H1 (cell line): ENCODE results near the gene PDZD4. TPM values are rescaled to one million over a fixed set of nuclear protein-coding genes. Genes with fewer than 3 reads are reported as not detected.
A peak's percentile ranks its signal among the peaks of the same experiment; 100 is the strongest.

Source experiments
- CTCF ChIA-PET: fragments of 300-600 bp; sonication (Branson Sonifier 250); formaldehyde crosslinking; loops from one replicate; lab custom pipeline; 2021; ENCODE audit not compliant: partially characterized antibody; lab: Charles Lee
- POLR2A ChIA-PET: fragments of 300-600 bp; sonication (Branson Sonifier 250); formaldehyde crosslinking; loops from one replicate; lab custom pipeline; 2021; ENCODE audit warnings: inconsistent platforms; ENCODE audit not compliant: partially characterized antibody; lab: Charles Lee
- DNase-seq, 2 experiments: peaks; one replicate each; pipeline versions ENCODE4 v3.0.0 to v3.0.0-alpha.2; 2010 to 2022; ENCODE audit warnings: low spot score in 2 of 2, low read depth in 1 of 2, mixed read lengths in 1 of 2
- FAIRE-seq: peaks from 2 replicates; lab custom pipeline; 2011; peaks lifted over from hg19 to GRCh38; lab: Jason Lieb, UNC
- H2AFZ ChIP-seq: 2 replicates; pipeline ENCODE4 v1.8.1; 2012; ENCODE audit warnings: low read length, inconsistent platforms
- H2AK5ac ChIP-seq: 2 replicates; pipeline ENCODE4 v1.6.1; 2013; ENCODE audit warnings: low read depth, low read length
- H2BK120ac ChIP-seq: replicated peaks from 2 replicates; pipeline ENCODE3; 2013; ENCODE audit warnings: low read depth, low read length, inconsistent platforms
- H2BK12ac ChIP-seq: 2 replicates; pipeline ENCODE4 v1.6.1; 2013; ENCODE audit warnings: low read depth, low read length
- H2BK15ac ChIP-seq: 2 replicates; pipeline ENCODE4 v1.6.1; 2013; ENCODE audit warnings: low read length
- H2BK20ac ChIP-seq: 2 replicates; pipeline ENCODE4 v1.6.1; 2013; ENCODE audit warnings: low read length
- H2BK5ac ChIP-seq: 2 replicates; pipeline ENCODE4 v1.6.1; 2013; ENCODE audit warnings: low read depth, low read length
- H3K14ac ChIP-seq: 2 replicates; pipeline ENCODE4 v1.6.1; 2013; ENCODE audit warnings: inconsistent platforms; ENCODE audit not compliant: insufficient read length
- H3K18ac ChIP-seq: 2 replicates; pipeline ENCODE4 v1.6.1; 2013; ENCODE audit warnings: low read length; ENCODE audit errors: extremely low read depth
- H3K23ac ChIP-seq: 2 replicates; pipeline ENCODE4 v1.6.1; 2013; ENCODE audit warnings: inconsistent platforms; ENCODE audit not compliant: insufficient read length
- H3K23me2 ChIP-seq: 2 replicates; pipeline ENCODE4 v1.6.1; 2013; ENCODE audit warnings: low read depth, low read length
- H3K27ac ChIP-seq: 2 replicates; pipeline ENCODE4 v1.6.1; 2011; ENCODE audit warnings: low read depth, low read length, inconsistent platforms
- H3K27me3 ChIP-seq, 4 experiments: replicated peaks in 1 of 4; 1 replicate in 1 of 4; 2 replicates in 3 of 4; pipeline versions ENCODE4 v1.6.1 to v1.8.1; 2011 to 2013; ENCODE audit warnings: low read length in 3 of 4, mild to moderate bottlenecking in 3 of 4, inconsistent platforms in 2 of 4, mixed read lengths in 2 of 4, moderate library complexity in 1 of 4; ENCODE audit not compliant: control insufficient read depth in 3 of 4, insufficient read depth in 3 of 4; ENCODE audit errors: extremely low read depth in 1 of 4
- H3K36me3 ChIP-seq, 4 experiments: 2 replicates each; pipeline versions ENCODE4 v1.6.1 to v1.8.1; 2011 to 2013; ENCODE audit warnings: mild to moderate bottlenecking in 4 of 4, low read length in 3 of 4, moderate library complexity in 2 of 4, control low read depth in 1 of 4, inconsistent platforms in 1 of 4; ENCODE audit not compliant: insufficient read depth in 4 of 4, control insufficient read depth in 2 of 4
- H3K4ac ChIP-seq: replicated peaks from 2 replicates; pipeline ENCODE3; 2013; ENCODE audit warnings: low read length, low read depth, mixed read lengths, inconsistent platforms; ENCODE audit not compliant: insufficient read length
- H3K4me1 ChIP-seq, 4 experiments: replicated peaks in 1 of 4; 1 replicate in 1 of 4; 2 replicates in 3 of 4; pipeline versions ENCODE4 v1.6.1 to v1.8.1; 2011 to 2013; ENCODE audit warnings: low read length in 3 of 4, inconsistent platforms in 2 of 4, mixed read lengths in 1 of 4; ENCODE audit not compliant: insufficient read depth in 4 of 4, control insufficient read depth in 3 of 4
- H3K4me2 ChIP-seq, 2 experiments: 2 replicates each; pipeline versions ENCODE4 v1.6.1 to v1.8.1; 2011 to 2013; ENCODE audit warnings: low read depth in 2 of 2, low read length in 2 of 2, control low read depth in 1 of 2, inconsistent platforms in 1 of 2, mild to moderate bottlenecking in 1 of 2; ENCODE audit not compliant: insufficient read depth in 1 of 2
- H3K4me3 ChIP-seq, 4 experiments: fragments of 200-600, 300-600 bp in 1 of 4; sonication (generic), shearing (Covaris generic), sonication (Bioruptor Twin) in 1 of 4; 2 replicates each; pipeline versions ENCODE4 v1.5.1 to v1.8.1; 2011 to 2016; ENCODE audit warnings: low read length in 4 of 4, low read depth in 3 of 4, control low read depth in 2 of 4, inconsistent platforms in 2 of 4, mild to moderate bottlenecking in 2 of 4, mixed read lengths in 1 of 4, moderate library complexity in 1 of 4; ENCODE audit not compliant: insufficient read depth in 2 of 4; ENCODE audit errors: extremely low read depth in 1 of 4
- H3K56ac ChIP-seq: replicated peaks from 2 replicates; pipeline ENCODE3; 2013; ENCODE audit warnings: low read depth, mild to moderate bottlenecking, mixed read lengths, low read length, inconsistent platforms; ENCODE audit not compliant: insufficient read length
- H3K79me1 ChIP-seq: 2 replicates; pipeline ENCODE4 v1.6.1; 2013; ENCODE audit warnings: low read depth, low read length, control low read depth
- H3K79me2 ChIP-seq, 2 experiments: 2 replicates each; pipeline versions ENCODE4 v1.6.1 to v1.8.1; 2012 to 2013; ENCODE audit warnings: low read length in 2 of 2, mild to moderate bottlenecking in 2 of 2, inconsistent platforms in 1 of 2; ENCODE audit not compliant: insufficient read depth in 2 of 2, control insufficient read depth in 1 of 2
- H3K9ac ChIP-seq, 4 experiments: replicated peaks in 1 of 4; 1 replicate in 1 of 4; 2 replicates in 3 of 4; pipeline versions ENCODE4 v1.6.1 to v1.8.1; 2011 to 2013; ENCODE audit warnings: low read depth in 3 of 4, low read length in 3 of 4, control low read depth in 2 of 4, mild to moderate bottlenecking in 2 of 4, moderate library complexity in 2 of 4, inconsistent platforms in 1 of 4; ENCODE audit errors: extremely low read depth in 1 of 4
- H3K9me3 ChIP-seq, 2 experiments: 2 replicates each; pipeline versions ENCODE4 v1.6.1 to v1.8.1; 2012 to 2013; ENCODE audit warnings: mild to moderate bottlenecking in 2 of 2, moderate library complexity in 2 of 2, control low read depth in 1 of 2, inconsistent platforms in 1 of 2, low read depth in 1 of 2, low read length in 1 of 2, mixed read lengths in 1 of 2; ENCODE audit not compliant: insufficient read depth in 2 of 2
- H4K20me1 ChIP-seq, 2 experiments: replicated peaks in 1 of 2; 2 replicates each; pipeline versions ENCODE3 to v1.8.1; 2011 to 2013; ENCODE audit warnings: inconsistent platforms in 2 of 2, low read length in 2 of 2, mild to moderate bottlenecking in 1 of 2; ENCODE audit not compliant: insufficient read depth in 2 of 2, control insufficient read depth in 1 of 2
- H4K5ac ChIP-seq: 2 replicates; pipeline ENCODE4 v1.6.1; 2013; ENCODE audit warnings: low read length, low read depth, mixed read lengths, inconsistent platforms; ENCODE audit not compliant: insufficient read length
- H4K8ac ChIP-seq: 2 replicates; pipeline ENCODE4 v1.8.0; 2013; ENCODE audit warnings: mild to moderate bottlenecking, moderate library complexity, low read length, inconsistent platforms; ENCODE audit not compliant: insufficient read depth; ENCODE audit errors: extremely low read depth
- H4K91ac ChIP-seq: replicated peaks from 2 replicates; pipeline ENCODE3; 2013; ENCODE audit warnings: low read length, mixed read lengths, inconsistent platforms; ENCODE audit not compliant: insufficient read length
- ASH2L ChIP-seq: fragments of 200-600, 300-600 bp; sonication (generic); IDR thresholded peaks from one replicate; pipeline ENCODE4 v1.7.1; 2017; ENCODE audit warnings: low read length
- FOSL1 ChIP-seq: IDR thresholded peaks from 2 replicates; pipeline ENCODE4 v1.6.1; 2011; ENCODE audit warnings: mild to moderate bottlenecking, low read depth, low read length, moderate library complexity; ENCODE audit not compliant: insufficient read depth
- JUND ChIP-seq: IDR thresholded peaks from 2 replicates; pipeline ENCODE4 v1.6.1; 2011; ENCODE audit warnings: mild to moderate bottlenecking, improper control_type of control experiment, low read length
- MAFK ChIP-seq: IDR thresholded peaks from 2 replicates; pipeline ENCODE4 v1.6.1; 2012; ENCODE audit warnings: low read depth, mild to moderate bottlenecking, improper control_type of control experiment, low read length
- POLR2AphosphoS5 ChIP-seq: IDR thresholded peaks from 2 replicates; pipeline ENCODE4 v1.6.1; 2011; ENCODE audit warnings: low read depth, low read length
- RAD21 ChIP-seq, 2 experiments: IDR thresholded peaks in 1 of 2; conservative IDR thresholded peaks in 1 of 2; 2 replicates each; pipeline ENCODE4 v1.6.1; 2011; ENCODE audit warnings: low read depth in 2 of 2, low read length in 2 of 2, improper control_type of control experiment in 1 of 2, inconsistent platforms in 1 of 2, mild to moderate bottlenecking in 1 of 2, moderate library complexity in 1 of 2
- SIN3A ChIP-seq, 2 experiments: IDR thresholded peaks in 1 of 2; conservative IDR thresholded peaks in 1 of 2; 2 replicates each; pipeline ENCODE4 v1.6.1; 2011 to 2012; ENCODE audit warnings: low read length in 2 of 2, improper control_type of control experiment in 1 of 2, low read depth in 1 of 2, mild to moderate bottlenecking in 1 of 2
- TEAD4 ChIP-seq: IDR thresholded peaks from 2 replicates; pipeline ENCODE4 v1.6.1; 2012; ENCODE audit warnings: low read depth, low read length, inconsistent platforms, mixed read lengths
- WGBS, 2 experiments: shearing (Covaris generic) in 1 of 2; methylation state at CpG; one replicate each; pipeline versions ENCODE4 v1.1.6 to v1.1.7; 2013 to 2015; ENCODE audit warnings: low lambda C conversion rate in 2 of 2, mixed read lengths in 2 of 2, inconsistent platforms in 1 of 2, low coverage in 1 of 2, missing lambda C conversion rate in 1 of 2; ENCODE audit not compliant: insufficient replicate concordance in 2 of 2, insufficient coverage in 1 of 2, insufficient read length in 1 of 2; ENCODE audit errors: extremely low coverage in 1 of 2, missing lambda C conversion rate in 1 of 2; 5-methylcytosine and 5-hydroxymethylcytosine counted together
- polyA plus RNA-seq, 7 experiments: library from polyadenylated mRNA; depleted of rRNA in 3 of 7; stranded (reverse) in 5 of 7; unstranded in 2 of 7; fragments of >200 nt in 5 of 7; fragments of 200-250 nt in 2 of 7; gene quantifications; 1 replicate in 5 of 7; 2 replicates in 1 of 7; 4 replicates in 1 of 7; pipeline versions ENCODE4 v1.2.1 to v1.2.3, GENCODE V29; 2011 to 2013; ENCODE audit warnings: missing spikeins in 2 of 7, mixed read lengths in 2 of 7
- total RNA-seq: library from RNA; stranded (reverse); fragmentation: NEBNext Ultra II Directional; extraction: Animal tissue kit (Norgen Biotek cat#: 25700); gene quantifications from 2 replicates; pipeline ENCODE4 v1.2.1, GENCODE V29; 2021

Gene PDZD4
- total and polyA plus RNA-seq, 2 of the 8 experiments (the other 6 are each of a cell fraction or from before 2014, with no cell fraction given) = 45.8 to 169 TPM

DNA sequence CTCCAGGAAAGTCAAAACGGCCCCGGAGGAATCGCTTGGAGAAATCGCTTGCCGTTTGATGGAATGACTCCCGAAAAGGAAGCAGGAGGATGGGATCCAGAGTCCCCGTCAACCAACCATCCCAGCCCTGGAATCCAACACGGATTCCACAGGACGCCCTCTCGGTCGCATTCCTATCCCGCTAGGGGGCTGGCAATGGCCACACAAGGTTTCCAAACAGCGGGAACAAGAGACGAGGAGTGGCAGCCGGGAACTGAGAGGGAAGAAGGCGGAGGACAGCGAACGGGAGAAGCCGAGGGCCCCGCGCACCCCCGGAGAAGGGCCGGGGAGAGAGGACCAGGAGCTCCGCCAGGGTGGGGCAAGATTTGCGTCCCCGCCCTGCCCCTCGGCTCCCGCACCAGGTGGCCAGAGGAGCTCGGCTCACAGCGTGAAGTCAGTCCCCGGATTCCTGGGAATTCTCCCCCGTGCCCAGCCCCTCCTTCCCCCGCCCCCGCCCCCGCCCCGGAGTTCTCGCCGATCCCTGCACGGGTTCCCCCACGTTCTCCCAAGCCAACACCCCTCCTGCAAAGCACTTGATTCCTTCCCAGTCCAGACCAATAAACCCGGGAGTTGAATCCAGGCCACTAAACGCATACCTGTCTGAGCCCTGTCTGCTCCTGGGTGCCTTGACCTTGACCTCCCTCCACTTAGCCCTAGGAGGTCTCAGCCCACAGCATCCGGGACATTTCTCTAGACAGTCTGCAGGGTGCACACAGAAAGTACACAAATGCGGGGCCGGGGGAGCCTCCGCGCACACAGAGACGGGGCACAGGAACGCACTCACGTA is 1.4 kb downstream of the PDZD4 start:
- H3K18ac ChIP-seq = peak overlapping the region; percentile 90
- H3K4ac ChIP-seq = no peak overlapping the region
- no peak overlapping the region for H2BK120ac ChIP-seq
- peak overlapping the region; percentile 44 for H4K91ac ChIP-seq
- peak overlapping the region; percentile 10 for H4K5ac ChIP-seq
- no peak overlapping the region for H3K23ac ChIP-seq
- 1% methylated on average over 15 of the region's 50 CpGs; no CpG with 5 or more reads in 1 of the 2 experiments for WGBS, 2 experiments
- H3K27me3 ChIP-seq = peaks cover 0 to 6% (median 2%) of the 10 kb centered on the region in 4 experiments; a peak in 3 of 7 replicates
- TF ChIP-seq JUND (no peak), SIN3A (conservative IDR thresholded peaks at IDR 0.05 in 1 of 2, IDR thresholded peaks at IDR 0.05 in 1 of 2; ENCODE audit: low read depth in 1 of 2, low read length in 2 of 2) (0 out of 4 replicates have a peak, but pooled peaks of 1 of the 2 experiments have one; percentile 12), MAFK (no peak), TEAD4 (peak; percentile 87), RAD21 (IDR thresholded peaks at IDR 0.05 in 1 of 2, conservative IDR thresholded peaks at IDR 0.05 in 1 of 2; ENCODE audit: low read depth in 2 of 2, low read length in 2 of 2) (no peak), FOSL1 (no peak), ASH2L (peak; percentile 5), POLR2AphosphoS5 (no peak)
- H4K20me1 ChIP-seq = peaks cover 0 to 2% of the 10 kb centered on the region in 2 experiments
- H3K4me1 ChIP-seq = peaks cover 6 to 22% (median 15%) of the 10 kb centered on the region in 4 experiments; a peak in 6 of 7 replicates
- H4K8ac ChIP-seq = peak overlapping the region; percentile 48; the same call in 1 of the 2 replicates
- H3K36me3 ChIP-seq = no peaks in the 10 kb centered on the region
- no peaks in the 10 kb centered on the region for H3K79me1 ChIP-seq
- H2BK5ac ChIP-seq = peak overlapping the region; percentile 87
- H2AFZ ChIP-seq = no peak overlapping the region
- H2BK15ac ChIP-seq = no peak overlapping the region
- peak in 1 of 2 experiments; percentile 69 for DNase-seq
- 0 out of 2 replicates have a peak overlapping the region, but pooled peaks have one; percentile 6 for H2AK5ac ChIP-seq
- peak overlapping the region; percentile 52 to 78 (median 58) for H3K4me3 ChIP-seq
- no peak overlapping the region for H2BK12ac ChIP-seq
- peak overlapping the region; percentile 29; the same call in 1 of the 2 replicates for H3K27ac ChIP-seq
- peaks cover 20 to 52% of the 10 kb centered on the region in 2 experiments; a peak in 3 of 4 replicates for H3K79me2 ChIP-seq
- peak overlapping the region; percentile 59 for H3K56ac ChIP-seq
- no peak overlapping the region for H2BK20ac ChIP-seq
- ChIA-PET POLR2A (interaction anchor here (0.8 to 3.6 kb wide), 5 partner anchors 10 to 61 kb away, joined by 3 to 23 read pairs (median 3); no protein-coding TSS in a partner anchor), CTCF (interaction anchor here (0.9 to 1.8 kb wide), 3 partner anchors 22 to 96 kb away, joined by 4 to 6 read pairs (median 5); partner anchors contain the start of gene ARHGAP4)
- peak overlapping the region; percentile 61 to 75 for H3K4me2 ChIP-seq
- peak; percentile 87 for FAIRE-seq
- peak overlapping the region in 2 of 4 experiments; percentile 24 to 41; a peak in 4 of 7 replicates for H3K9ac ChIP-seq
- no peaks in the 10 kb centered on the region for H3K23me2 ChIP-seq
- H3K14ac ChIP-seq = no peak overlapping the region
- no peaks in the 10 kb centered on the region for H3K9me3 ChIP-seq
